Measurements from ENCODE around the gene ABCC4. TPM values are rescaled to one million over a fixed set of nuclear protein-coding genes. Genes with fewer than 3 reads are reported as not detected.

The ABCC4 gene
- total and polyA plus RNA-seq, 9 of the 15 experiments (the other 6 are each of a cell fraction or from before 2014, with no cell fraction given), result 9.4 to 46.1 (median 25.4) TPM

DNA sequence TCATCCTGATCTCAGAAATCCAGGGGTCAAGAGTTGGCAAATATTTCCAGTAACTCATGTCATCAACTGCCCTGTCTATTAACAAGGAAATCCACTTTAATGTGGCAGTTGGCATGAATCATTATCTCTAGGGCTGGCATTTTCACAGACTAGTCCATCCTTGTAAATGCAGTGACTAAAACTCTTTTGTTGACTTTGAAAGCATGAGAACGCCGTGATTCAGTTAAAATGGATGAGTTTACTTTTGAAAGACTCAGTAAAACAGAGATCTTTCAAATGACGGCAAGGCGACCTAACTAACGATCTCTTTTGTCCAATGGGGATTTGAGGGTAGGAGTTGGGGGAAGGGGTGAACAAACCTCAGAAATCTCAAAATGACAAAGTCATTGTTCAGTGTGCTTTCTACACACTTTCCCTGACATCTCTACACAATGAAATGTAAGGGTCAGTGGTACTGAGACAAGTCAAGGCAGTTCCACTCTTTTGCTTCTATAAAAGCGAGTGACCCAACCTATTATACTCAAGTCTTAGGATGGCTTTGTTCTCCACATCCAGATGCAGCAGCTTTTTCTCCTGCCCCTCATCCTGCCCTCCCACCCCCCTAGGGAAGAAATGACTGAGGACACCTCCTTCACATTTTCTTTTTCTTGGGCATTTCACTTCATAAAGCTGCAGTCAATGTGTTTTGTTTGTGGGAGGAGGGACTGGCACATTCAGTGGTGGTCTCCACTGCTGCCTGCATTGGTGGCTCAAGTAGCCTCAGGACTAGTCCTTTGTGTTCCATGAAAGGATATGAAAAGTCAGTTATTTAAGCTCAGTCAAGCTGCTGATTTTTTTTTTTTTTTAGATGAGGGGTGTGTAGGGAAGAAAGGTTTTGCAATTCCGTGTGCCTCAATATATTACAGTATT is 200.5 kb downstream of the ABCC4 start:
- TF ChIP-seq SIN3A (IDR thresholded peaks at IDR 0.05; ENCODE audit: borderline replicate concordance in 2 of 2, control insufficient read depth in 1 of 2, low read depth in 2 of 2, low read length in 2 of 2), result no peak
- TF ChIP-seq PHTF2 (CRISPR knock-in tag; IDR thresholded peaks at IDR 0.05), result no peak
- TF ChIP-seq ZNF584 (CRISPR knock-in tag; IDR thresholded peaks at IDR 0.05; ENCODE audit: low read depth), result no peak
- TF ChIP-seq SIN3B (IDR thresholded peaks at IDR 0.05; ENCODE audit: low read depth), result no peak
- TF ChIP-seq, protein P1, sequence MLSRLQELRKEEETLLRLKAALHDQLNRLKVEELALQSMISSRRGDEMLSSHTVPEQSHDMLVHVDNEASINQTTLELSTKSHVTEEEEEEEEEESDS (CRISPR knock-in tag; IDR thresholded peaks at IDR 0.05), result no peak
- TF ChIP-seq ZNF274 (IDR thresholded peaks at IDR 0.05; ENCODE audit: borderline replicate concordance, low read depth, low read length), result no peak
- no peak for TF ChIP-seq ATF1 (CRISPR knock-in tag; IDR thresholded peaks at IDR 0.05)
- no peak for TF ChIP-seq ATF1 (tag; IDR thresholded peaks at IDR 0.05)
- TF ChIP-seq ZNF668 (CRISPR knock-in tag; IDR thresholded peaks at IDR 0.05), result no peak
- TF ChIP-seq, protein P2, sequence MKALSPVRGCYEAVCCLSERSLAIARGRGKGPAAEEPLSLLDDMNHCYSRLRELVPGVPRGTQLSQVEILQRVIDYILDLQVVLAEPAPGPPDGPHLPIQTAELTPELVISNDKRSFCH (CRISPR knock-in tag; IDR thresholded peaks at IDR 0.05), result no peak
- TF ChIP-seq, protein P2 (tag; IDR thresholded peaks at IDR 0.05), result no peak
- H3K27ac ChIP-seq (ENCODE audit: extremely low read depth, low read depth, low read length), result no peak overlapping the region
- no peaks in the 10 kb centered on the region for H3K9me1 ChIP-seq (ENCODE audit: control insufficient read depth, insufficient read depth, low read length)
- CTCF ChIA-PET (ENCODE audit: low intra/inter-chr PET ratio), result no interaction called here
- ATAC-seq, result no peak
- H3K79me2 ChIP-seq (ENCODE audit: control insufficient read depth, insufficient read depth, low read length), result no peaks in the 10 kb centered on the region
- H3K9ac ChIP-seq (ENCODE audit: insufficient read depth in 1 of 2, low read depth in 2 of 2, low read length in 2 of 2), result no peak overlapping the region
- intact Hi-C loops (cut with micrococcal nuclease), result no loop called here
- no peak for FAIRE-seq
- H3K9me3 ChIP-seq (replicated peaks; ENCODE audit: control insufficient read depth, insufficient read depth, low read depth, low read length), result no peaks in the 10 kb centered on the region
- no peak overlapping the region for H3K4me2 ChIP-seq (ENCODE audit: insufficient read depth, low read length)
- no peaks in the 10 kb centered on the region for H3K27me3 ChIP-seq (ENCODE audit: control insufficient read depth in 2 of 2, insufficient read depth in 2 of 2, low read length in 2 of 2)
- no peak for DNase-seq (ENCODE audit: extremely low read depth in 1 of 4, low spot score in 3 of 4)
- H3K36me3 ChIP-seq (ENCODE audit: control insufficient read depth, insufficient read depth, low read length), result peaks cover 10% of the 10 kb centered on the region; the same call in 2 of the 3 replicates
- POLR2A ChIA-PET, result interaction anchor here (0.5 kb wide), 1 partner anchor 34 kb away, joined by 5 read pairs; no protein-coding TSS in a partner anchor
- WGBS (ENCODE audit: insufficient coverage, low coverage, missing lambda C conversion rate), result 92% methylated on average over 6 of the region's 7 CpGs
- H4K20me1 ChIP-seq (replicated peaks; ENCODE audit: control insufficient read depth, insufficient read depth, low read length), result no peaks in the 10 kb centered on the region
- no TSS peak for BruUV-seq (replicated peaks)
- in situ Hi-C loops (cut with MboI), result no loop called here
- no peak overlapping the region for H2AFZ ChIP-seq (ENCODE audit: low read depth, low read length)
- no peaks in the 10 kb centered on the region for H3K4me1 ChIP-seq (replicated peaks in 1 of 2; ENCODE audit: control insufficient read depth in 2 of 2, insufficient read depth in 2 of 2, low read length in 2 of 2)
- no peak overlapping the region for H3K4me3 ChIP-seq

All from K562 (cell line).